NCI-H128 (cell line): ENCODE measurements around the gene MOGAT1.
"Not testable (repeated sequence)": the region's sequence is repeated elsewhere in the genome, so short reads cannot be mapped to it uniquely, and the experiment has no call there.

ENCODE experiments used
- DNase-seq: peaks from one replicate; lab custom pipeline; 2025; ENCODE audit not compliant: unreplicated experiment; lab: John Stamatoyannopoulos, UW

The MOGAT1 gene

GRCh38 chr2:222709191-222709891, 37.9 kb downstream of the MOGAT1 start:
- no peak for DNase-seq

DNA sequence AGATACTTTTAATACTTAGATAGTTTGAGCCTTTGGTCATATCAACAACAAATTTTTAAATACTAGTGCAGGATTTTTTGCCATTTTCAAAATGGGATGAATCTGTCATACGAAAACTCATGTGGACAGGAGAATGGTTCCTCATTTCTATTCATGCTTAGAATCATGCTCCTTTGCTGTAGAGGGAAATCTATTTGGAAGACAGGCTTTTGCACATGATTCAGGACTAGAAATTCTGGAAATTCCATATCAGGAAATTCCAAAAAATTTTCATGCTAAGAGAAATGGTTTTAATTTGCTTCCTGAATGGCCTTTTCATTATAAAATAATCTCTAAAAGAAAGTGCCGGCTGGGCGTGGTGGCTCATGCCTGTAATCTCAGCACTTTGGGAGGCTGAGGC, 39.3 kb downstream of the MOGAT1 start:
- no peak for DNase-seq

DNA sequence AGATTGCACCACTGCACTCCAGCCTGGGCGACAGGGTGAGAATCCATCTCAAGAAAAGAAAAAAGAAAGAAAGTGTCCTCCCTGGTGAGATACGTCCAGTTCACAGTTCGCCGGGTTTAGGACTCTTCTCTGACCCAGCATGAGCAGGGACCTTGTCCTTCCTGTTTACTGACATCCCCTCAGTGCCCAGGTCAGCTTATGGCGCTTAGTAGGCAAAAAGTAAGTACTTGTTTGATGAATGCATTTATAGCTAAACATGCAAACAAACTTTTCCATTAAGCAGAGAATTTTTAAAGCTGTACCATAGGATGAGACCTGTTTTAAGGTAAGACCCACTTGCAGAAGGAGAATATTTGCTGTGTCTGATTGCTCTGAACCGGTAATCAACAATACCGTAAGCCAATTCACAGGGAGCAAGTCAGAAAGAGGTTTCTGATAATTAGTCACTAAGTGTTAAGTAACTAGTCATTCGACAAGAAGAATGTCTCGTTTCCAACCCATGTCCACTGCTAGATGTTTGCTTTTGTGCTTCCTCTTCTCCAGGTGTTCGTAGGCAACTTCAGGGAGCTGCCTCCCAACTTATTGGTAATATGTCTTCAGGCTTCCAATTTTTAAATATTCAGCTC, 40.0 kb downstream of the MOGAT1 start:
- no peak for DNase-seq

DNA sequence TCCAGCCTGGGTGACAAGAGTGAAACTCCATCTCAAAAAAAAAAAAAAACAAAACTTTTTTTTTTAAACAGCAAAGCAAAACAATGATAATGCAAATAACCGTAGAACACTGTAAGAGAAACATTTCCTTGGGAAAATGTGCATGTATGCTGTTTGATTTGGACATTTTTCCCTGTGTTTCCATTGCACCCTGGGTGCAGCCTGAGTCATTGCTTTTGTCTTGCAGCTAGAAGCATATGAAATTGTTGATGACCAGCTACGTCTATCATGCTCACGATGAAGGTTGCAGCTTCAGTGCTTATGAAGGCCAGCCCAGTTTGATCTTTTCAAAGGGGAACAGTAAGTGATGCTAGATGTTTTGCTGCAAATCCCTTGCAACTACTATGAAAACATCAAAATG, 41.5 kb downstream of the MOGAT1 start:
- no peak for DNase-seq

GRCh38 chr2:222714361-222715241, 43.1 kb downstream of the MOGAT1 start:
- DNase-seq = no peak

DNA sequence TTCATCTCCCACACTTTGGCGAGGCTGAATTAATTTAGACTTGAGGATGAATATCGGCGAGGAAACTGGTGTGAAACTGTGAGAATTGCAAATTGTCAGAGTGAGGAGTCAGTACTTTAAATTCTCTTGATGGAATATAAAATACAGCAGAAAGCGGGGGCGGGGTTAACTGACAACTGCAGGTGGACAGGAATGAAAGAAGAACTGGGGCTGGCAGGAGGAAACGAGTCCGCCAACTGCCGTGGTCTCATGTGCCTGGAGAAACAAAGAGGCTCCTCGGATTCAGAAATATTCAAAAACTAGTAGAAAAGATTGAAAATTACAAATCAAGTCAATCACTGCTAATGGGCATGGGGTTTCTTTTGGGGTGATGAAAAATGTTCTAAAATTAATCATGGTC, 44.3 kb downstream of the MOGAT1 start:
- no peak for DNase-seq

GRCh38 chr2:222719787-222720186, 48.3 kb downstream of the MOGAT1 start:
- not testable (repeated sequence) for DNase-seq

DNA sequence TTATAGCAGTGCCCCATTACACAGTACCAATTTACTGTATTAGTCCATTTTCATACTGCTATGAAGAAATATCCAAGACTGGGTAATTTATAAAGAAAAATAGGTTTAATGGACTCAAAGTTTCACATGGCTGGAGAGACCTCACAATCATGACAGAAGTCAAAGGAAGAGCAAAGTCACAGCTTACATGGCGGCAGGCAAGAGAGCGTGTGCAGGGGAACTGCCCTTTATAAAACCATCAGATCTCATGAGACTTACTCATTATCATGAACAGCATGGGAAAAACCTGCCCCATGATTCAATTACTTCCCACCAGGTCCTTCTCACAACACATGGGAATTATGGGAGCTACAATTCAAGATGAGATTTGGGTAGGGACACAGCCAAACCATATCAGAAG, 50.1 kb downstream of the MOGAT1 start:
- not testable (repeated sequence) for DNase-seq

- no peak for DNase-seq
Observed at GRCh38 chr2:222722327-222722946, 51.0 kb downstream of the MOGAT1 start.

- DNase-seq = no peak
Observed at GRCh38 chr2:222724208-222724607, 52.8 kb downstream of the MOGAT1 start.

- DNase-seq = no peak
Observed at GRCh38 chr2:222728621-222729020, 57.2 kb downstream of the MOGAT1 start.

DNA sequence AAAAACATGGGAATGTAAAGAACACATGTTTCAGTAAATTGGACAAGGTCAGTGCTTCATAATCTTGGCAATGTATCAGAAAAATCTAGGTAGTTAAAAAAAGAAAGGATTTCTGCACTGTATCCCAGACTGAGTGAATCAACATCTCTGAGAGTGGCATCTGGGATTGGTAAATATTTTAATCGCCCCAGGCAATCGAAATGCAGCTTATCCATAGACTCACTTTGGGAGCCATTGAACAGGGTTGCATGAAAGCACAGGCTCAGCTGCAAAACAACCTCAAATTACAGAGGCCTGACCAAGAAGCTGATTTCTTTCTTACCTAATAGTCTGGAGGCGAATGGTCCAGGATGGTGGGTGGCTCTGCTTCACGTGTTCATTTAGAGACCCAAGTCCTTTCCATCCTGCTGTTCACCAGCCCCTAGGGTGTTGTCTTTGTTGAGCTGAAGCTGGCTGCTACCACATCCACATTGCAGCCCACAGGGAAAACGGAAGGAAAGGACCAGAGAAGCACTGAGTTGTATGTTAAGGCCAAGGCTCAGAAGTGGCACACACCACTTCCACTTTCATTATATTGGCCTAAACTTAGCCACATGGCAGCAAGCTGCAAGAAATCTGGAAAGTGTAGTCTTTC, 59.0 kb downstream of the MOGAT1 start:
- DNase-seq = no peak

DNA sequence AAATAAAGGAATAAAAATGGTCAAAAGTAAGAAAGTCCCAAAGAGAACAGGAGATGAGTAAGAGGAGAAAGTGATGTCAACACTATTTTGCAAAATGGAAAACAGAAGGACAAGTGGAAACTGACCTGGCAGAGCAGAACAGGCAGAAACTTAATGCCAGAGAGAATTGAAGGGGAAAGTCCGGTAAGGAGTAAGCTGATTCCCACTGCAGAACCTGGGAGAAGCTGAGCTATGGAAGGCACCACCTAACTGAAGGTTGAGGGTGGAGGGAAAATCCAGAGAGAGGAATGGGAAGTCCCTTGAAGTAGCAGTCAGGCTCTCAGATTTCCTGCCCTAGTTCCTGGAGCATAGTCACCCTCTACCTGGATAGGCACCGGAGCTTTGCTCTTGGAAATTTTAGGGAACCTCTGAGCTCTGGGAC, 59.8 kb downstream of the MOGAT1 start:
- no peak for DNase-seq

GRCh38 chr2:222732489-222733178, 61.2 kb downstream of the MOGAT1 start:
- no peak for DNase-seq

DNA sequence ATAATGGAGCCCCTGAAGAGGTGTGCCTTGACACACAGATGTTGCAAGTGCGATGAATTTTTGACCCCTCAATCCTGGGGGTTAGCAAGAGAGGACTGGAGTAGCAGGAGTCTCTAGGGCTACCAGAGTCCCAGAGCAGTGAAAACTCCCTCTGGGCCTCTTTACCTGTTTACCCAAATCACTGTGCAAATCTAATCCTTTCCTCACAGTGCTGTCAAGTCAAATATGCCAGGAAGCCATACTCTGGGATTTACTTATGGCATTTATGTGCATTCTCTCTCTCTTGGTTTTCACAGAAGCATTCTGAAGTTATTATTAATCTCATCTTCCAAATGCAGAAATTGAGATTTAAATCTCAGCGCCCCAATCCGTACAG, 62.0 kb downstream of the MOGAT1 start:
- no peak for DNase-seq

- DNase-seq = no peak
Observed at GRCh38 chr2:222733846-222734702, 62.6 kb downstream of the MOGAT1 start.

DNA sequence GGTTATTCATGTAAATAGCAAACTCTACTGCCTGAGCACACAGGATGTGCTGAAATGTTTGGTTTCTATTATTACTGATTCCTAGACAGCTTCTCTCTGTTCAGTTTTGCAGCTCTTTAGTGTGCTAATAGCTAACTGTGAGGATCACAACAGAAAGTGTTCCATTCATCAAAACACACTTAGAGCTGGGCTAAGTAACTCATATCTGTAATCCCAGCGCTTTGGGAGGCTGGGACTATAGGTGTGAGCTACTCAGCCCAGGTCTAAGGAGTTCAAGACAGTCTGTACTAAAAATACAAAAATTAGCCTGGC, 63.2 kb downstream of the MOGAT1 start:
- DNase-seq = no peak

- no peak for DNase-seq
Observed at GRCh38 chr2:222736301-222736700, 64.8 kb downstream of the MOGAT1 start.

GRCh38 chr2:222736924-222737323, 65.5 kb downstream of the MOGAT1 start:
- no peak for DNase-seq

- DNase-seq = no peak
Observed at GRCh38 chr2:222738312-222738711, 66.9 kb downstream of the MOGAT1 start.
